HG03460 (cell line): Measurements from ENCODE around the gene VIPR2.
"Not testable (repeated sequence)": the region's sequence is repeated elsewhere in the genome, so short reads cannot be mapped to it uniquely, and the experiment has no call there.

Source experiments
- ATAC-seq: cut with Tn5 transposase; IDR thresholded peaks from one replicate; pipeline ENCODE4 v1.9.1; 2021; ENCODE audit not compliant: unreplicated experiment

Gene VIPR2

GRCh38 chr7:158996214-158997109 lies 148.2 kb downstream of the VIPR2 start:
- ATAC-seq: no peak

GRCh38 chr7:158995514-158995913 lies 149.2 kb downstream of the VIPR2 start:
- no peak for ATAC-seq

DNA sequence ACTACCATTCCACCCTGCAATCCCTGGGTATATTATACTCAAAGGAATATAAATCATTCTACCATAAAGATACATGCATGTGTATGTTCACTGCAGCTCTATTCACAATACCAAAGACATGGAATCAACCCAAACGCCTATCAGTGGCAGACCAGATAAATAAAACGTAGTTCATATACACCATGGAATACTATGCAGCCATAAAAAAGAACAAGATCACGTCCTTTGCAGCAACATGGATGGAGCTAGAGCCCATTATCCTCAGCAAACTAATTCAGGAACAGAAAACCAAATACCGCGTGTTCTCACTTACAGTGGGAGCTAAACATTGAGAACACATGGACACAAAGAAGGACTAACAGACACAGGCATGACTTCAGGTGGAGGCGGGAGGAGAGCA lies 150.0 kb downstream of the VIPR2 start:
- ATAC-seq: no peak

DNA sequence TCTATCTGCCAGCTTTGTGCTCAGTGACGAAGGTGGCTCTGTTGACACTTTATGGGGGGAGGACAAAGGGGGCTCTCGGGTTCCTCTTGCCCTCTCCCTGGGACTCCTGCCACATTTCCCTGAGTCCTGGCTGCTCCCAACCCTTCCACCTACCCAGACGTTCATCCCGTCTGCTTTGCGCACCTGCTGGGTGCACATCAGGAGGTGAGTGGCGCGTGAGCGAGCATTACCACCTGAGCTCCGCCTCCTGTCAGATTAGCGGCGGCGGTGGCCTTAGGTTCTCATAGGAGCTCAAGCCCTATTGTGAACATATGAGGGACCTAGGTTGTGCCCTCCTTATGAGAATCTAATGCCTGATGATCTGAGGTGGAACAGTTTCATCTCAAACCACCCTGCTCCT lies 151.1 kb downstream of the VIPR2 start:
- no peak for ATAC-seq

GRCh38 chr7:158992759-158993158 lies 151.9 kb downstream of the VIPR2 start:
- no peak for ATAC-seq

GRCh38 chr7:158991824-158992621 lies 152.6 kb downstream of the VIPR2 start:
- no peak for ATAC-seq

DNA sequence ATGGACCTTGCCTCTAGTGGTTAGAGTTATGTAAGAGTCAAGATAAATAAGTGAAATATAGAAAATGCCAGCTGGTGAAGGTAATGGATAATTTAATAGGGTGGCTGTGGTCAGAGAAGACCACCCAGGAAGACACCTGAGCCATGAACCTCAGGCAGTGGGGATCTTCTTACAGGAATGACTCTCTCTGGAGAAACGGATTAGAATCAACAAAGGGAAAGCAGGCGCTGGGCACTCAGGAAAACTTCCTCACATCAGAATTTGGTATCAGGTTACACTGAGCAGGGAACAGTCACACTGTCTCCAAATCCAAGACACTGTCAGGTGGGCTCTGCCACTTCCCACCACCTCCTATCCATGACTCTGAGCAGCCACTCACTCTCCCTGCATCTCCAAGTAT lies 155.7 kb downstream of the VIPR2 start:
- ATAC-seq: no peak

DNA sequence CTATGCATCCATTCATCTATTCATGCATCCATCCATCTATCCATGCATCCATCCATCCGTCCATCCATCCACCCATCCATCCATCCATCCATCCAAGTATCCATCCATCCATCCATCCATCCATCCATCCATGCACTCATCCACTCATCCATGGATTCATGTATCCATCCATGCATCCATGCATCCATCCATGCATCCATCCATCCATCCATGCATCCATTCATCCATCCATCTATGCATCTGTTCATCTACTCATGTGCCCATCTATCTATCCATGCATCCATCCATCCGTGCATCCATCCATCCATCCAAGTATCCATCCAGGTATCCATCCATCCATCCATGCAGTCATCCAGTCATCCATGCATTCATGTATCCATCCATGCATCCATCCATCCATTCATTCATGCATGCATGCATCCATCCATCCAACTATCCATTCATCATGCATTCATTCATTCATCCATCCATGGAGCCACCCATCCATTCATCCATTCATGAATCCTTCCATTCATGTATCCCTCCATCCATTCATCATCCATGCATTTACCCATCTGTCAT lies 156.3 kb downstream of the VIPR2 start:
- no peak for ATAC-seq

GRCh38 chr7:158987691-158988090 lies 157.0 kb downstream of the VIPR2 start:
- ATAC-seq: no peak

DNA sequence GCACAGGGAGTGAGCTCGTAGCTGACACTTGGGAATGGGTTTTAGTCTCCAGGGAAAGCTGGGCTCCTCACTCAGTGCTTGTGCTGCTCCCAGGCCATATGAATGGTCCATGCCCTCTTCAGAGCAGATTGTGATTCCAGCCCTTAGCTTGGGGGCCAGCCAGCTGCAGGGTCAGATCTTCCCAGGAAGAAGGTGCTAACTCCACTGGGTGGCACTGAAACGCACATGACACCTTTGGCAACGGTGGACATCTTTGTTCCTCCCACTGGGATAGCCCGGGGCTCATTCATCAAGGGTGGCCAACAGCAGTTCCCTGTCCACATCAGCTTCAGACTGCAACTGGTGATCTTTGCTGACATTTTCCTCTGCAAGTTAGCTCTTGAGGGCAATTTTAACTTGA lies 159.1 kb downstream of the VIPR2 start:
- no peak for ATAC-seq

GRCh38 chr7:158984007-158984406 lies 160.7 kb downstream of the VIPR2 start:
- ATAC-seq: not testable (repeated sequence)

DNA sequence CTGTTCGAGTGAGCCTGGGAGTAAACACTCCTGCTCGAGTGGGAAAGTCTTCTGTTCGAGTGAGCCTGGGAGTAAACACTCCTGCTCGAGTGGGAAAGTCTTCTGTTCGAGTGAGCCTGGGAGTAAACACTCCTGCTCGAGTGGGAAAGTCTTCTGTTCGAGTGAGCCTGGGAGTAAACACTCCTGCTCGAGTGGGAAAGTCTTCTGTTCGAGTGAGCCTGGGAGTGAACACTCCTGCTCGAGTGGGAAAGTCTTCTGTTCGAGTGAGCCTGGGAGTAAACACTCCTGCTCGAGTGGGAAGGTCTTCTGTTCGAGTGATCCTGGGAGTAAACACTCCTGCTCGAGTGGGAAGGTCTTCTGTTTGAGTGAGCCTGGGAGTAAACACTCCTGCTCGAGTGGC lies 162.6 kb downstream of the VIPR2 start:
- ATAC-seq: not testable (repeated sequence)

GRCh38 chr7:158979635-158980351 lies 164.9 kb downstream of the VIPR2 start:
- ATAC-seq: no peak

GRCh38 chr7:158979023-158979529 lies 165.6 kb downstream of the VIPR2 start:
- no peak for ATAC-seq
